GM12875 (cell line): ENCODE measurements around the gene SFI1.

ENCODE experiments used
- H3K4me3 ChIP-seq: one replicate; pipeline ENCODE4 v1.5.1; 2011; ENCODE audit warnings: low read depth, low read length, control low read depth
- CTCF ChIP-seq: IDR thresholded peaks from 2 replicates; pipeline ENCODE4 v1.5.1; 2011; ENCODE audit warnings: low read depth, mild to moderate bottlenecking, control low read depth, inconsistent platforms, low read length, moderate library complexity, borderline replicate concordance; ENCODE audit not compliant: insufficient read depth

The SFI1 gene

GRCh38 chr22:31605851-31606585 is 109.7 kb downstream of the SFI1 start:
- no peak overlapping the region for H3K4me3 ChIP-seq
- no peak for TF ChIP-seq CTCF

GRCh38 chr22:31607696-31608095 is 111.4 kb downstream of the SFI1 start:
- no peak for TF ChIP-seq CTCF
- no peak overlapping the region for H3K4me3 ChIP-seq

- no peak for TF ChIP-seq CTCF
- H3K4me3 ChIP-seq = no peak overlapping the region
These were observed 113.4 kb downstream of the SFI1 start for GRCh38 chr22:31609716-31610115.

- no peak for TF ChIP-seq CTCF
These were observed 114.3 kb downstream of the SFI1 start for GRCh38 chr22:31610611-31611010.

GRCh38 chr22:31611061-31611760 is 114.9 kb downstream of the SFI1 start:
- H3K4me3 ChIP-seq = no peak overlapping the region
- TF ChIP-seq CTCF = no peak

More at GRCh38 chr22:31610611-31611010, 114.3 kb downstream of the SFI1 start:
- no peak overlapping the region for H3K4me3 ChIP-seq

GRCh38 chr22:31612891-31613285 is 116.6 kb downstream of the SFI1 start:
- H3K4me3 ChIP-seq = no peak overlapping the region
- TF ChIP-seq CTCF = no peak
